DMS53 (cell line): Measurements from ENCODE around the gene KIF1B.
"Not testable (repeated sequence)": the region's sequence is repeated elsewhere in the genome, so short reads cannot be mapped to it uniquely, and the experiment has no call there.

Experiments used
- DNase-seq: peaks from one replicate; lab custom pipeline; 2025; lab: John Stamatoyannopoulos, UW

The KIF1B gene

GRCh38 chr1:10192263-10192662, 18.1 kb upstream of the KIF1B start:
- no peak for DNase-seq

GRCh38 chr1:10193288-10193687, 17.1 kb upstream of the KIF1B start:
- DNase-seq, result no peak

- DNase-seq, result no peak
Observed at GRCh38 chr1:10195570-10195969, 14.8 kb upstream of the KIF1B start.

GRCh38 chr1:10196976-10197375, 13.4 kb upstream of the KIF1B start:
- no peak for DNase-seq

GRCh38 chr1:10200620-10201019, 9.8 kb upstream of the KIF1B start:
- DNase-seq, result no peak

GRCh38 chr1:10204003-10204642, 6.2 kb upstream of the KIF1B start:
- DNase-seq, result no peak

- DNase-seq, result not testable (repeated sequence)
Observed at GRCh38 chr1:10205206-10205605, 5.2 kb upstream of the KIF1B start.

GRCh38 chr1:10207810-10208209, 2.6 kb upstream of the KIF1B start:
- no peak for DNase-seq

- DNase-seq, result no peak
Observed at GRCh38 chr1:10208537-10208936, 1.8 kb upstream of the KIF1B start.

- no peak for DNase-seq
Observed at GRCh38 chr1:10209590-10209904, 823 bp upstream of the KIF1B start.

- peak; percentile 86 for DNase-seq
Observed at GRCh38 chr1:10210841-10211804, 753 bp downstream of the KIF1B start.

GRCh38 chr1:10211805-10212410, 1.5 kb downstream of the KIF1B start:
- DNase-seq, result peak; percentile 67

- DNase-seq, result no peak
Observed at GRCh38 chr1:10212476-10212875, 2.1 kb downstream of the KIF1B start.

GRCh38 chr1:10213186-10213705, 2.9 kb downstream of the KIF1B start:
- DNase-seq, result no peak

- no peak for DNase-seq
Observed at GRCh38 chr1:10216090-10216749, 5.8 kb downstream of the KIF1B start.

- no peak for DNase-seq
Observed at GRCh38 chr1:10217748-10218441, 7.5 kb downstream of the KIF1B start.

- no peak for DNase-seq
Observed at GRCh38 chr1:10220200-10220599, 9.8 kb downstream of the KIF1B start.

GRCh38 chr1:10220657-10221056, 10.3 kb downstream of the KIF1B start:
- DNase-seq, result not testable (repeated sequence)

GRCh38 chr1:10225573-10225972, 15.2 kb downstream of the KIF1B start:
- no peak for DNase-seq

GRCh38 chr1:10228528-10228927, 18.2 kb downstream of the KIF1B start:
- DNase-seq, result no peak

GRCh38 chr1:10229903-10230302, 19.5 kb downstream of the KIF1B start:
- DNase-seq, result no peak

- DNase-seq, result no peak
Observed at GRCh38 chr1:10232163-10232562, 21.8 kb downstream of the KIF1B start.
